Type B pancreatic cell (in vitro differentiated cells): ENCODE results near the gene GTF2IRD1. TPM values are rescaled to one million over a fixed set of nuclear protein-coding genes. Genes with fewer than 3 reads are reported as not detected.
A peak's percentile ranks its signal among the peaks of the same experiment; 100 is the strongest.
"Not testable (repeated sequence)": the region's sequence is repeated elsewhere in the genome, so short reads cannot be mapped to it uniquely, and the experiment has no call there.

Source experiments
- DNase-seq: peaks from one replicate; pipeline ENCODE4 v3.0.0; 2021; ENCODE audit warnings: mixed read lengths; ENCODE audit not compliant: unreplicated experiment; ENCODE audit errors: extremely low spot score
- H3K27ac Mint-ChIP-seq: 2 replicates; pipeline ENCODE4 v1.8.0; 2021; ENCODE audit warnings: mild to moderate bottlenecking, mixed read lengths
- H3K27me3 Mint-ChIP-seq: 2 replicates; pipeline ENCODE4 v1.8.0; 2021; ENCODE audit warnings: mixed read lengths
- H3K36me3 Mint-ChIP-seq: 2 replicates; pipeline ENCODE4 v1.8.0; 2021; ENCODE audit warnings: mixed read lengths
- H3K4me1 Mint-ChIP-seq: one replicate; pipeline ENCODE4 v1.8.0; 2021; ENCODE audit warnings: mixed read lengths; ENCODE audit not compliant: unreplicated experiment
- H3K4me3 Mint-ChIP-seq: 2 replicates; pipeline ENCODE4 v1.8.0; 2021; ENCODE audit warnings: mild to moderate bottlenecking, mixed read lengths
- H3K9me3 Mint-ChIP-seq: 2 replicates; pipeline ENCODE4 v1.8.0; 2021; ENCODE audit warnings: mixed read lengths
- total RNA-seq: library from RNA; stranded (reverse); gene quantifications from 2 replicates; pipeline ENCODE4 v1.2.1, GENCODE V29; 2021; ENCODE audit warnings: low replicate concordance
- TF ChIP-seq, protein P1 (sequence below): fragments of 200-600 bp; sonication (generic); conservative IDR thresholded peaks from 2 replicates; pipeline ENCODE4 v1.5.0; 2021; ENCODE audit warnings: antibody characterized with exemption, mild to moderate bottlenecking

GTF2IRD1 gene
- total RNA-seq, 1 donor from 2014 or later = 47.9 TPM

DNA sequence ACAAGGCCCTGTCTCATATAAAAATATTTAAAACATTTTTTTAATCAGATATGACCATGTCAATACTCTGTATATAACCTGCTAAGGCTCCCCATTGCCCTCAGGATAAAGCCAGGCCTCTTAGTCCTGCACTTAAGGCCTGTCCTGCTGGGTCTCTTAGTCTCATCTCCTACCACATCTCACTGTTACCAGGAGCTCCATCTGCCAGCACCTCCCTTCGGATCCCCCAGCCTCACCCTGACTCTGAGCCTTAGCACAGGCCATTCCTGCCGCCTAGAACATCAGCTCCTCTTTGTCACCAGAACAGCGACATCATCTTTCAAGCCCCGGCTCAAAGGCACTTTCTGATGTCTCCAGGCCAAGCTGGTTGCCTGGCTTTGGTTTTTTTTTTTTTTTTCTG is 25.7 kb upstream of the GTF2IRD1 start:
- Mint-ChIP-seq H3K27me3 (no peaks in the 10 kb centered on the region), H3K9me3 (no peaks in the 10 kb centered on the region), H3K4me1 (peaks cover 8% of the 10 kb centered on the region), H3K4me3 (no peak overlapping the region), H3K36me3 (no peaks in the 10 kb centered on the region), H3K27ac (no peak overlapping the region)
- TF ChIP-seq, protein P1, sequence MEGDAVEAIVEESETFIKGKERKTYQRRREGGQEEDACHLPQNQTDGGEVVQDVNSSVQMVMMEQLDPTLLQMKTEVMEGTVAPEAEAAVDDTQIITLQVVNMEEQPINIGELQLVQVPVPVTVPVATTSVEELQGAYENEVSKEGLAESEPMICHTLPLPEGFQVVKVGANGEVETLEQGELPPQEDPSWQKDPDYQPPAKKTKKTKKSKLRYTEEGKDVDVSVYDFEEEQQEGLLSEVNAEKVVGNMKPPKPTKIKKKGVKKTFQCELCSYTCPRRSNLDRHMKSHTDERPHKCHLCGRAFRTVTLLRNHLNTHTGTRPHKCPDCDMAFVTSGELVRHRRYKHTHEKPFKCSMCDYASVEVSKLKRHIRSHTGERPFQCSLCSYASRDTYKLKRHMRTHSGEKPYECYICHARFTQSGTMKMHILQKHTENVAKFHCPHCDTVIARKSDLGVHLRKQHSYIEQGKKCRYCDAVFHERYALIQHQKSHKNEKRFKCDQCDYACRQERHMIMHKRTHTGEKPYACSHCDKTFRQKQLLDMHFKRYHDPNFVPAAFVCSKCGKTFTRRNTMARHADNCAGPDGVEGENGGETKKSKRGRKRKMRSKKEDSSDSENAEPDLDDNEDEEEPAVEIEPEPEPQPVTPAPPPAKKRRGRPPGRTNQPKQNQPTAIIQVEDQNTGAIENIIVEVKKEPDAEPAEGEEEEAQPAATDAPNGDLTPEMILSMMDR = no peak
- DNase-seq = no peak

DNA sequence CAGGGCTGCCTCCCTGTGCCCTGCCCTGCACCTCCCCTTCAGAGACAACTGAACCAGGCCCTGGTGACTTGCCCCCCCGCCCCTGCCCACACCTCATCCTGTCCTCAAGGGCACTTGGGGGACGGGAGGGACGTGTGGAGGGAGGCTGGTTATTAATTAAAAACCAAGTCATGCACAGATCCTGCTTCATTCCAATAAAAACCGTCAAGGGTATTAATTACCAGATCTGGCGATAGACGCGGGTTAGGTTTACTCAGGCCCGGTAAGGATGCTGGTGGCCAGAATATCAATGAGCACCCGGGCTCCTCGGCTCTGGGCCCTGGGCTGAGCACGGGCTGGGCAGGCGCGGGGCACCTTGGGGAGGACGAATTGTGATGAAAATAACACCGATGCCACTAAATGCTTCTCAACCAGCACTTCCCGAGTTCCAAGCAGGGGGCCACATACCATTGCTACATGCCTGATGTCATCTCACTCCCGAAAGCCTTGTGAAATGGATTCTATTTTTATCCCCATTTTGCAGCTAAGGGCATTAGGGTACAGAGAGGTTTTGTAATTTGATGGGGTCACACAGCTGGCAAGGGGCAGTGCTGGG is 24.5 kb upstream of the GTF2IRD1 start:
- Mint-ChIP-seq H3K9me3 (no peaks in the 10 kb centered on the region), H3K36me3 (no peaks in the 10 kb centered on the region), H3K27me3 (no peaks in the 10 kb centered on the region), H3K27ac (no peak overlapping the region), H3K4me1 (peaks cover 8% of the 10 kb centered on the region), H3K4me3 (no peak overlapping the region)
- TF ChIP-seq, protein P1 = no peak
- DNase-seq = no peak

DNA sequence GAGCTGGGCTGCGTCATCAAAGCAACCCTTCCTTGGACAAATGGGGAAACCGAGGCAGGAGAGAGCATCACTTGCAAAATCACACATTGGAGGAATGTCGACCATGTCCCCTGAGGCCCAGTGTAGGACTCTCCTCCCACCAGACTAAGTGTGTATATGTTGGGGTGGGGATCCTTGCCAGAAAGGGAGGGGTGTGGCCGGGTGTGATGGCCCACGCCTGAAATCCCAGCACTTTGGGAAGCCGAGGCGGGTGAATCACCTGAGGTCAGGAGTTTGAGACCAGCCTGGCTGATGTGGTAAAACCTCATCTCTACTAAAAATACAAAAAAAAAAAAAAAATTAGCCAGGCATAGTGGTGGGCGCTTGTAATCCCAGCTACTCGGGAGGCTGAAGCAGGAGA is 23.3 kb upstream of the GTF2IRD1 start:
- not testable (repeated sequence) for H3K4me3 Mint-ChIP-seq, DNase-seq, H3K27me3 Mint-ChIP-seq, H3K36me3 Mint-ChIP-seq, H3K9me3 Mint-ChIP-seq, H3K27ac Mint-ChIP-seq, H3K4me1 Mint-ChIP-seq

DNA sequence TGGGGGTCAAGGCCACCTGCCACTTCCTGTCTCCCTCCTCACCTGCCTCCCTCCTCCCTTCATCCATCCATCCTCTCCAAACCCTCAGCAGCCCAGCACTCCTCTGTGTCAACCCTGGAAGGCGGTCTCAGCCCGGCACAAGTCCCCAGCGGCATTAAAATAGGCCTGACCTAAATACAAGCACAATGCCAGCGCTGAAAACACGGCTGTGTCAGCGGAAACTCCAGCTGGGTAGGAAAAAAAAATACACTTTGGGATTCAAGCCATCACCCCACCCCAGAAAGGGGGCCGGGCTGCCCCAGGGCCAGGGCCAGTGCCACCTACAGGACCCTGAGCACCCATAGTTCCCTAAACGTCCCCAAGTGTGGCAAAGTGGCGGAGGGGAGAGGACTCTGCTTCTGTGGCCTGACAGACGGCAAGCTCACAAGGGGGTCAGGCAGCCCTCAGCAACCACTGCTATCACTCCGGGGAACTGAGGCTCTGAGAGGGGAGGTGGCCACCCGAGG is 22.7 kb upstream of the GTF2IRD1 start:
- Mint-ChIP-seq H3K4me3 (no peak overlapping the region), H3K27me3 (no peaks in the 10 kb centered on the region), H3K4me1 (peaks cover 8% of the 10 kb centered on the region), H3K9me3 (no peaks in the 10 kb centered on the region), H3K36me3 (no peaks in the 10 kb centered on the region), H3K27ac (peak overlapping the region; percentile 4)
- TF ChIP-seq, protein P1 = no peak
- DNase-seq = no peak

DNA sequence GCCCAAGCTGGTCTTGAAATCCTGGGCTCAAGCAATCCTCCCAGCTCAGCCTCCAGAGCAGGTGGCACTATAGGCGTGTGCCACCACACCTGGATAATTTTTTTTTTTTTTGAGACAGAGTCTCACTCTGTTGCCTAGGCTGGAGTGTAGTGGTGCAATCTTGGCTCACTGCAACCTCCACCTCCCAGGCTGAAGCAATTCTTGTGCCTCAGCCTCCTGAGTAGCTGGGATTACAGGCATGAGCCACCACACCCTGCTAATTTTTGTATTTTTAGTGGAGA is 16.5 kb upstream of the GTF2IRD1 start:
- H3K9me3 Mint-ChIP-seq = peaks cover 10% of the 10 kb centered on the region
- not testable (repeated sequence) for DNase-seq

DNA sequence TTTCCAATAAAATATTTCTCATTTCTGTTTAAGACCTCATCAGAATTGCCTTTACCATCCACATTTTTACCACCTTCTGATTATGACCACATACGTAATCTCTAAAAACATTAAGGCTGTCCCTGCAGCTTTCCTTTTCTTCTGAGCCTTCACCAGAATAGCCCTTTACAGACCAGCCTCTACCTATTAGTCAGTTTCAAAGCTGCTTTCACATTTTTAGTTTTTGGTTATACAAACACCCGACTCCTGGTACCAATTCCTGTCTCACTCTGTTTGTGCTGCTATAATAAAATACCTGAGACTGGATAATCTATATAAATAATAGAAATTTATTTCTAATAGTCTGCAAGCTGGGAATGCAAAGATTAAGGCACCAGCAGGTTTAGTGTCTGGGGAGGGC is 15.4 kb upstream of the GTF2IRD1 start:
- Mint-ChIP-seq H3K4me1 (peaks cover 8% of the 10 kb centered on the region), H3K9me3 (peaks cover 10% of the 10 kb centered on the region), H3K27ac (no peak overlapping the region), H3K27me3 (no peaks in the 10 kb centered on the region), H3K36me3 (no peaks in the 10 kb centered on the region), H3K4me3 (no peak overlapping the region)
- no peak for DNase-seq
- TF ChIP-seq, protein P1 = no peak

More for the DNA sequence above, 16.5 kb upstream of the GTF2IRD1 start:
- H3K36me3 Mint-ChIP-seq, H3K4me3 Mint-ChIP-seq, H3K27ac Mint-ChIP-seq, H3K4me1 Mint-ChIP-seq, H3K27me3 Mint-ChIP-seq: not testable (repeated sequence)

DNA sequence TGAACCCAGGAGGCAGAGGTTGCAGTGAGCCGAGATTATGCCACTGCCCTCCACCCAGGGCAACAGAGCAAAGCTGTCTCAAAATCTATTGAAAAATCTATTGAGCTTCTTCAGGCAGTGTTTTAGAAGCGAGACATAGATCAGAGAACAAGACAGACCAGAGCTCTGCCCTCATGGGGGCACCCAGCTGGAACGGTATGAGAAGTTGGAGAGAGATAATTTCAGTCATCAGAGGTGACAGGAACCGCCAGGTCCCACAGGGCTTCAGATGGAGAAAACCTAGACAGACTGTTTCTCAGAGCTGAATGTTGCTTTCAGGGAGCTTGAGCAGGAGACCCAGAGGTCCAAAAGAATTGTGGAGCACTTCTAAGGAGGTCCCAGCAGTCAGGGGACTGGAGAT is 14.2 kb upstream of the GTF2IRD1 start:
- peaks cover 19% of the 10 kb centered on the region for H3K4me1 Mint-ChIP-seq
- no peak overlapping the region for H3K27ac Mint-ChIP-seq
- DNase-seq = no peak
- no peaks in the 10 kb centered on the region for H3K36me3 Mint-ChIP-seq
- no peak overlapping the region for H3K4me3 Mint-ChIP-seq
- no peaks in the 10 kb centered on the region for H3K27me3 Mint-ChIP-seq
- H3K9me3 Mint-ChIP-seq = peaks cover 10% of the 10 kb centered on the region
- TF ChIP-seq, protein P1 = no peak

DNA sequence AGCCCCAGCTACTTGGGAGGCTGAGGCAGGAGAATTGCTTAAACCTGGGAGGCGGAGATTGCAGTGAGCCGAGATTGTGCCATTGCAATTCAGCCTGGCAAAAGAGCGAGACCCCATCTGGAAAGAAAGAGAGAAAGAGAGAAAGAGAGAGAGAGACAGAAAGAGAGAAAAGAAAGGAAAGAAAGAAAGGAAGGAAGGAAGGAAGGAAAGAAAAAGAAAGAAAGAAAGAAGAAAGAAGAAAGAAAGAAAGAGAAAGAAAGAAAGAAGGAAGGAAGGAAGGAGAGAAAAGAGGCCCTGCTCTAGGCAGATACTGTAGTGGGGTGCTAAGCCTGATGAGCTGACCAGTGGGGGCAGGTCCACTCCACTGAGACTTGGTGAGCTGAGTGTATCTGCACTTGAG is 13.6 kb upstream of the GTF2IRD1 start:
- DNase-seq, H3K27ac Mint-ChIP-seq, H3K36me3 Mint-ChIP-seq, H3K27me3 Mint-ChIP-seq, H3K4me3 Mint-ChIP-seq: not testable (repeated sequence)
- Mint-ChIP-seq H3K9me3 (peaks cover 10% of the 10 kb centered on the region), H3K4me1 (peaks cover 19% of the 10 kb centered on the region)
